ENCODE results near the gene EXOC4. TPM values are rescaled to one million over a fixed set of nuclear protein-coding genes. Genes with fewer than 3 reads are reported as not detected.

The EXOC4 gene
- total RNA-seq, 1 donor from 2014 or later, result 145 TPM

DNA sequence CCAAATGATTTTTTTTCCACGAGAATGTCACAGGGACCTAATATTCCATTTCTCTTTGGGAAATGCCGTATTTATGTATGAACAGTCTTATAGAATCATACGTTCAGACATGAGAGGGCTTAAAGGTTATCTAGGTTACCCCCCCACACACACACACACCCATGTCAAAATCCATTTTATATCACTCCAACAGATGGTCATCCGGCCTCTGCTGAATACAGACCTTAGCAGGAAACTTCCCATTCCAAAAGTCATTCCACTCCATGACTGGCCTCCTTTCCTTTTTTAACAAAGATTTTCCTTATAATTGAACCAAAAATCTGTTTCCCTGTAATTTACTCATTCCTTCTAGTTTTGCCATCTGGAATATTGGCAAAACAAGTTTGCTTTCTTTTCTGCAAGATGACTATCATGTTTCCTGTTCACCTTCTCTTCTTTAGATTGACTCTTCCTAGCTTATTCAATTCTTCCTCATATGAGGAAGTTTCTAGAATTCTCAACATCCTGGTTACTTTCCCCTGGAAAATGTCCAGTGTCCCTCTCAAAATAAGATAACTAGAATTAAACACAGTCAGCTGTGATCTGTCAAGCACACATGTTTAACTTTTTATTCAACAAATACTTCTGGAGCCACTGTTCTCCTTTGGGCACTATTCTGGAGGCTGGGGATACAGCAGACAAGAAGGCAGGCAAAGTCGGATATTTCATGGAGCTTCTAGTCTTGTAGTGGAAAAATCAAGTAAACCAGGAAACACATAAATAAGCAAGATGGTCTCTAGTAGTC is 597.8 kb downstream of the EXOC4 start:
- peaks cover 1% of the 10 kb centered on the region for H3K36me3 Mint-ChIP-seq (ENCODE audit: insufficient read depth)
- H3K27me3 Mint-ChIP-seq, result no peaks in the 10 kb centered on the region
- no peaks in the 10 kb centered on the region for H3K9me3 Mint-ChIP-seq (ENCODE audit: low read depth)
- DNase-seq (ENCODE audit: low spot score, unreplicated experiment), result no peak
- H3K4me3 Mint-ChIP-seq (ENCODE audit: low read depth), result no peak overlapping the region
- H3K27ac Mint-ChIP-seq, result no peak overlapping the region
- TF ChIP-seq, protein P1, sequence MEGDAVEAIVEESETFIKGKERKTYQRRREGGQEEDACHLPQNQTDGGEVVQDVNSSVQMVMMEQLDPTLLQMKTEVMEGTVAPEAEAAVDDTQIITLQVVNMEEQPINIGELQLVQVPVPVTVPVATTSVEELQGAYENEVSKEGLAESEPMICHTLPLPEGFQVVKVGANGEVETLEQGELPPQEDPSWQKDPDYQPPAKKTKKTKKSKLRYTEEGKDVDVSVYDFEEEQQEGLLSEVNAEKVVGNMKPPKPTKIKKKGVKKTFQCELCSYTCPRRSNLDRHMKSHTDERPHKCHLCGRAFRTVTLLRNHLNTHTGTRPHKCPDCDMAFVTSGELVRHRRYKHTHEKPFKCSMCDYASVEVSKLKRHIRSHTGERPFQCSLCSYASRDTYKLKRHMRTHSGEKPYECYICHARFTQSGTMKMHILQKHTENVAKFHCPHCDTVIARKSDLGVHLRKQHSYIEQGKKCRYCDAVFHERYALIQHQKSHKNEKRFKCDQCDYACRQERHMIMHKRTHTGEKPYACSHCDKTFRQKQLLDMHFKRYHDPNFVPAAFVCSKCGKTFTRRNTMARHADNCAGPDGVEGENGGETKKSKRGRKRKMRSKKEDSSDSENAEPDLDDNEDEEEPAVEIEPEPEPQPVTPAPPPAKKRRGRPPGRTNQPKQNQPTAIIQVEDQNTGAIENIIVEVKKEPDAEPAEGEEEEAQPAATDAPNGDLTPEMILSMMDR (IDR thresholded peaks at IDR 0.05; ENCODE audit: unreplicated experiment), result no peak
- peaks cover 6% of the 10 kb centered on the region for H3K4me1 Mint-ChIP-seq (ENCODE audit: low read depth)

DNA sequence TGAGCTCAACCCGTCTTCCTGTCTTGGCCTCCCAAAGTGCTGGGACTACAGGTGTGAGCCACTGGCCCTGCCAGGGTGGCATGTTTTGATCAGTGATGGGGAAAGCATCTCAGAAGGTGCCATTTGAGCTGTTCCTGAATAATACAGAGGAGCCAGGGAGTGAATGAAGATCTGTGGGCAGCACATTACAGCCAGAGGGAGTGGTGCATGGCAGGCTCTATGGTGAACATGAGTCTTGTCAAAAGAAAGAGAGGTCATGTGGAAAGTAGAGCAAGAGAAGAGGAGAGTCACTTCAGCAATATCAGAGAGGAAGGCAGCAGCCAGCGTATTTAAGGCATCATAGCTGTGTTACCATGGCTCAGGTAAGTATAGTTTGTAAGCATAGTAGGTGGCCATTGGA is 598.5 kb downstream of the EXOC4 start:
- Mint-ChIP-seq H3K4me3 (ENCODE audit: low read depth) (no peak overlapping the region), H3K27ac (peak overlapping the region; percentile 9), H3K4me1 (ENCODE audit: low read depth) (peaks cover 6% of the 10 kb centered on the region), H3K36me3 (ENCODE audit: insufficient read depth) (peaks cover 1% of the 10 kb centered on the region), H3K27me3 (no peaks in the 10 kb centered on the region), H3K9me3 (ENCODE audit: low read depth) (no peaks in the 10 kb centered on the region)
- TF ChIP-seq, protein P1 (IDR thresholded peaks at IDR 0.05; ENCODE audit: unreplicated experiment), result no peak
- DNase-seq (ENCODE audit: low spot score, unreplicated experiment), result no peak

DNA sequence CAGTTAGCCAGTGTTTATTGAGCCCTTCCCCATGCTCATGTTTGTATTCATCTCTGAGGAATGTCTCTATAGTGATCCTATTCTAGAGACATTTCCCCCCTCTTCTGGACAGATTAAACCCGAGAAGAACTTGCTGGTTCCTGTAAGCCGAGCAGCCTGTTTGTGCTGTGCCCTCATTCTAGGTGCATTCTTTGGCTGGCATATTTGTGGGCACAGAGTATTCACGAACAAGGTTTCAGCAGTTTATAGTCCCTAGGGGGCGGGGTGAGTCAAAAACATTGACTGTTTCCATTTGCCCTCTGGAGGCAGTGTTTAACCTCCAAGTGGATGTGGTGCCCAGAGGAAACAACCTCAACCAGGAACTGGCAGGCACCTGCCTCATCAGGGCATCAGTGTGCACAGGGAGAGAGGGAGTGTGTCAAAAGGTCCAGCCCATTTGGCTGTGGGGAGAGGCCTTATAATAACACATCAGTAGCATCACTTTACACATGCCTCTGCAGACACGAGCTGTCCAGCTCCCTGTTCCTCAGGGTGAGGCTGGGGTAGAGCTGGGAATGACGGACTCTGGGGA is 600.9 kb downstream of the EXOC4 start:
- TF ChIP-seq, protein P1 (IDR thresholded peaks at IDR 0.05; ENCODE audit: unreplicated experiment), result peak; percentile 52
- Mint-ChIP-seq H3K9me3 (ENCODE audit: low read depth) (no peaks in the 10 kb centered on the region), H3K4me1 (ENCODE audit: low read depth) (peaks cover 6% of the 10 kb centered on the region), H3K27me3 (no peaks in the 10 kb centered on the region), H3K4me3 (ENCODE audit: low read depth) (no peak overlapping the region), H3K27ac (no peak overlapping the region), H3K36me3 (ENCODE audit: insufficient read depth) (peaks cover 1% of the 10 kb centered on the region)
- DNase-seq (ENCODE audit: low spot score, unreplicated experiment), result no peak

DNA sequence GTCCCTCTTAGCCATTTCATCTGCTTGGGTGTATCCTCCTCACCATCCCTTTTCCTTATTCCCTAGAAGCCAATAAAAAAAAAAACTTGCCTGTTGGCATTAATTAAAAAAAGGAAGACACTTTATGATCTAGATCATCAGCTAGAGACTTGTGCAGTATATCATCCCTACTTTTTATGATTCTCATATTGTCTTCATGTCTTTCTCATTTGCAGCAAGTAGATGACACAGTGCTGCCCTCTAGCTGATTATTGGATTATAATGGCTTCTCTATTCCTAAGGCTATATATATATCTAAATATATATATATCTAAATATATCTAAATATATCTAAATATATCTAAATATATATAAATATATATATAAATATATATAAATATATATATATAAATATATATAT is 601.9 kb downstream of the EXOC4 start:
- Mint-ChIP-seq H3K36me3 (ENCODE audit: insufficient read depth) (no peaks in the 10 kb centered on the region), H3K27me3 (no peaks in the 10 kb centered on the region), H3K9me3 (ENCODE audit: low read depth) (no peaks in the 10 kb centered on the region), H3K27ac (no peak overlapping the region), H3K4me1 (ENCODE audit: low read depth) (peaks cover 6% of the 10 kb centered on the region), H3K4me3 (ENCODE audit: low read depth) (no peak overlapping the region)
- TF ChIP-seq, protein P1 (IDR thresholded peaks at IDR 0.05; ENCODE audit: unreplicated experiment), result peak; percentile 52
- no peak for DNase-seq (ENCODE audit: low spot score, unreplicated experiment)

DNA sequence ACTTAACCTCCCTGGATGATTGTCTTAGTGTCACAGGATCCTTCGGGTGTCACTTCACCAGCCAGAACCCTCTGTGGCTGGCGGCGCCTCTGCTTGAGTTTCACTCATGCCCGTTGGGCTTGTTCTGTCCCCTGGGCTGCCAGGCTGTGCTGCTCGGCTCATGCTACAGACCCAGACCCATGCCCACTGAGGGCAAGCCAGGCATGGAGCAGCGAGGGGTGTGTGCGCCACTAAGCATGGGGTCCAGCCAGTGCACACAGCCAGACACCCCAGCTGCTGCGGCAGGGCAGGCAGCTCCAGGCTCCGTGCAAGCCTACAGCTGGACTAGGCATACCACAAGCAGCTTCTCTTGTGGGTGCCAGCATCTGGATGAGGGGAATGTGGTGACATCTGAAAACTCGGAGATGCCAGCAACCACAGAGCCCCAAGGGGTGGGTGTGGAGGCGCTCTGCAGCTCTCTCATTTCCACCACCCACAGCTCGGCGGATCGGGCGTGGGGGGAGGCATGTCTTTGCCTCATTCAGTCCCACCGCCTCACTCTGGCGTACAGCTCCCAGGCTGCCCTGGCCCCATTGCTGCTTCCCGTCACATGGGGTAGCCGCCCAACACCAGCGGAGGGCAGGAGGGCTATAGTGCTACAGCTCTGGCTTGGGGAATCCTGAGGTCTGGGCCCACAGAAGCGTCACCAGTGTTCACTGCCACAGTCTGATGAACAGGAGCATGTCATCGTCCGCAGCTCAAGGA is 604.7 kb downstream of the EXOC4 start:
- no peak for DNase-seq (ENCODE audit: low spot score, unreplicated experiment)
- TF ChIP-seq, protein P1 (IDR thresholded peaks at IDR 0.05; ENCODE audit: unreplicated experiment), result no peak
- Mint-ChIP-seq H3K4me3 (ENCODE audit: low read depth) (no peak overlapping the region), H3K27me3 (no peaks in the 10 kb centered on the region), H3K9me3 (ENCODE audit: low read depth) (no peaks in the 10 kb centered on the region), H3K36me3 (ENCODE audit: insufficient read depth) (no peaks in the 10 kb centered on the region), H3K4me1 (ENCODE audit: low read depth) (peaks cover 6% of the 10 kb centered on the region), H3K27ac (no peak overlapping the region)

Measured in progenitor cell of endocrine pancreas (in vitro differentiated cells).